G401 (cell line): ENCODE results near the gene TSPAN4. TPM values are rescaled to one million over a fixed set of nuclear protein-coding genes. Genes with fewer than 3 reads are reported as not detected.
A peak's percentile ranks its signal among the peaks of the same experiment; 100 is the strongest.

ENCODE experiments used
- DNase-seq: peaks from one replicate; pipeline ENCODE4 v3.0.0-alpha.2; 2015; ENCODE audit warnings: low spot score
- in situ Hi-C: cut with HindIII; loops from 2 replicates; pipeline ENCODE4 v1.10.0; 2016; ENCODE audit warnings: low sequenced_read_pairs, mixed read lengths
- total RNA-seq: library from RNA; depleted of rRNA; stranded (reverse); fragments of >200 nt; shearing (Covaris generic); gene quantifications from 2 replicates; pipeline ENCODE4 v1.2.3, GENCODE V29; 2014

Gene TSPAN4
- total RNA-seq, 1 experiment from 2014 or later = 182 TPM

- peak; percentile 60 for DNase-seq
Measured at GRCh38 chr11:821512-822371, 20.9 kb upstream of the TSPAN4 start.

GRCh38 chr11:823441-824291 is 19.0 kb upstream of the TSPAN4 start:
- no peak for DNase-seq
- in situ Hi-C loops = no loop called here

More at GRCh38 chr11:821512-822371, 20.9 kb upstream of the TSPAN4 start:
- in situ Hi-C loops = no loop called here

- no peak for DNase-seq
- in situ Hi-C loops = no loop called here
Measured at GRCh38 chr11:824292-824880, 18.3 kb upstream of the TSPAN4 start.

GRCh38 chr11:824942-825341 is 17.7 kb upstream of the TSPAN4 start:
- DNase-seq = no peak
- in situ Hi-C loops = no loop called here

GRCh38 chr11:825366-826226 is 17.1 kb upstream of the TSPAN4 start:
- no peak for DNase-seq
- in situ Hi-C loops = no loop called here

GRCh38 chr11:826227-826621 is 16.4 kb upstream of the TSPAN4 start:
- in situ Hi-C loops = no loop called here
- DNase-seq = no peak

- in situ Hi-C loops = no loop called here
- no peak for DNase-seq
Measured at GRCh38 chr11:826836-827145, 15.9 kb upstream of the TSPAN4 start.

- DNase-seq = no peak
- in situ Hi-C loops = no loop called here
Measured at GRCh38 chr11:827146-827896, 15.3 kb upstream of the TSPAN4 start.

GRCh38 chr11:827897-828192 is 14.8 kb upstream of the TSPAN4 start, which contains the start of gene CRACR2B:
Gene CRACR2B (plus strand): TSS chr11:827919. CDS start chr11:828608, 689 bp downstream.
- DNase-seq = no peak
- in situ Hi-C loops = no loop called here

GRCh38 chr11:828506-829175 is 14.0 kb upstream of the TSPAN4 start:
- no peak for DNase-seq
- in situ Hi-C loops = no loop called here

GRCh38 chr11:829176-829846 is 13.3 kb upstream of the TSPAN4 start:
- DNase-seq = no peak
- in situ Hi-C loops = no loop called here

GRCh38 chr11:829847-830294 is 12.8 kb upstream of the TSPAN4 start:
- in situ Hi-C loops = no loop called here
- no peak for DNase-seq

GRCh38 chr11:830295-831117 is 12.1 kb upstream of the TSPAN4 start:
- in situ Hi-C loops = no loop called here
- peak; percentile 84 for DNase-seq

- in situ Hi-C loops = no loop called here
- no peak for DNase-seq
Measured at GRCh38 chr11:831118-831864, 11.4 kb upstream of the TSPAN4 start.

GRCh38 chr11:831961-832528 is 10.6 kb upstream of the TSPAN4 start:
- in situ Hi-C loops = no loop called here
- no peak for DNase-seq
